GM12878 (cell line): ENCODE results near the gene SNURF. TPM values are rescaled to one million over a fixed set of nuclear protein-coding genes. Genes with fewer than 3 reads are reported as not detected.

Source experiments
- ATAC-seq: fragments of 200-7000 bp; cut with Tn5 transposase; 3 replicates; pipeline ENCODE4 v1.9.1; 2020; ENCODE audit warnings: mild to moderate bottlenecking, moderate library complexity
- BruUV-seq: library from RNA; stranded (reverse); fragments of 400-500 nt; replicated peaks from 2 replicates; lab custom pipeline; 2021; lab: Mats Ljungman, UMichigan
- CTCF ChIA-PET: fragments of 300-600 bp; sonication (Branson Sonifier 250); formaldehyde crosslinking; extraction: SDS; loops from one replicate; lab custom pipeline; 2021; ENCODE audit warnings: inconsistent platforms; lab: Yijun Ruan, JAX
- POLR2A ChIA-PET: fragments of 350-600 bp; formaldehyde crosslinking; extraction: SDS; loops from one replicate; lab custom pipeline; 2021; ENCODE audit warnings: inconsistent platforms; lab: Charles Lee
- RAD21 ChIA-PET: fragments of 300-600 bp; sonication (Branson Sonifier 250); formaldehyde crosslinking; loops from one replicate; lab custom pipeline; 2023; ENCODE audit warnings: antibody characterized with exemption; ENCODE audit not compliant: unreplicated experiment; lab: Charles Lee
- SMC1A ChIA-PET: fragments of 300-600 bp; sonication (Branson Sonifier 250); formaldehyde crosslinking; loops from one replicate; lab custom pipeline; 2023; ENCODE audit not compliant: unreplicated experiment, uncharacterized antibody; lab: Charles Lee
- DNase-seq: peaks from one replicate; pipeline ENCODE4 v3.0.0-alpha.2; 2011; ENCODE audit warnings: low read depth, low spot score
- FAIRE-seq: peaks from 3 replicates; lab custom pipeline; 2011; peaks lifted over from hg19 to GRCh38; lab: Jason Lieb, UNC
- H2AFZ ChIP-seq: 2 replicates; pipeline ENCODE4 v1.6.0; 2011; ENCODE audit warnings: low read depth, low read length, control low read depth; ENCODE audit not compliant: control insufficient read depth
- H3K27ac ChIP-seq: 2 replicates; pipeline ENCODE4 v1.5.1; 2011; ENCODE audit warnings: control low read depth; ENCODE audit not compliant: control insufficient read depth, insufficient read depth
- H3K27me3 ChIP-seq, 2 experiments: replicated peaks in 1 of 2; 2 replicates each; pipeline versions ENCODE4 v1.6.0 to v1.6.1; 2011; ENCODE audit warnings: low read length in 1 of 2; ENCODE audit not compliant: control insufficient read depth in 2 of 2, insufficient read depth in 2 of 2
- H3K36me3 ChIP-seq, 2 experiments: 2 replicates each; pipeline ENCODE4 v1.5.1; 2011; ENCODE audit warnings: low read length in 1 of 2; ENCODE audit not compliant: control insufficient read depth in 2 of 2, insufficient read depth in 2 of 2
- H3K4me1 ChIP-seq: 2 replicates; pipeline ENCODE4 v1.6.1; 2011; ENCODE audit warnings: mild to moderate bottlenecking, low read length, moderate library complexity, mixed read lengths; ENCODE audit not compliant: control insufficient read depth, insufficient read depth
- H3K4me2 ChIP-seq: 2 replicates; pipeline ENCODE4 v1.6.0; 2011; ENCODE audit warnings: control low read depth; ENCODE audit not compliant: control insufficient read depth, insufficient read depth
- H3K4me3 ChIP-seq: fragments of 200-600 bp; sonication (generic); 2 replicates; pipeline ENCODE4 v1.5.1; 2016
- H3K79me2 ChIP-seq: 2 replicates; pipeline ENCODE4 v1.6.0; 2011; ENCODE audit warnings: low read length; ENCODE audit not compliant: control insufficient read depth, insufficient read depth
- H3K9ac ChIP-seq: 2 replicates; pipeline ENCODE4 v1.8.0; 2011; ENCODE audit warnings: low read length, control low read depth, mixed read lengths; ENCODE audit not compliant: control insufficient read depth, insufficient read depth
- H3K9me3 ChIP-seq: replicated peaks from 3 replicates; pipeline ENCODE4 v1.5.1; 2011; ENCODE audit warnings: mild to moderate bottlenecking, low read length; ENCODE audit not compliant: control insufficient read depth, insufficient read depth
- H4K20me1 ChIP-seq: 2 replicates; pipeline ENCODE4 v1.6.0; 2011; ENCODE audit not compliant: control insufficient read depth, insufficient read depth
- ATF7 ChIP-seq: fragments of 450-650 bp; IDR thresholded peaks from 2 replicates; pipeline ENCODE4 v1.6.1; 2016; ENCODE audit warnings: low read depth, mild to moderate bottlenecking
- MXI1 ChIP-seq: fragments of 150-350 bp; IDR thresholded peaks from 2 replicates; pipeline ENCODE4 v1.6.1; 2011; ENCODE audit warnings: low read depth, mild to moderate bottlenecking, inconsistent platforms, low read length, improper control_type of control experiment
- NBN ChIP-seq: fragments of 450-650 bp; IDR thresholded peaks from 2 replicates; pipeline ENCODE4 v1.6.1; 2016
- NR2C1 ChIP-seq: fragments of 450-650 bp; IDR thresholded peaks from 2 replicates; pipeline ENCODE4 v1.6.1; 2017; ENCODE audit warnings: antibody characterized with exemption, mild to moderate bottlenecking, moderate library complexity
- POLR2A ChIP-seq: IDR thresholded peaks from 2 replicates; pipeline ENCODE4 v1.6.1; 2011; ENCODE audit warnings: low read depth, mild to moderate bottlenecking, low read length
- POU2F2 ChIP-seq: IDR thresholded peaks from 3 replicates; pipeline ENCODE4 v1.6.1; 2011; ENCODE audit warnings: low read depth, mild to moderate bottlenecking, low read length, borderline replicate concordance
- SREBF1 ChIP-seq: IDR thresholded peaks from 2 replicates; pipeline ENCODE4 v1.6.1; 2012; ENCODE audit warnings: mild to moderate bottlenecking, low read length
- STAT3 ChIP-seq: IDR thresholded peaks from 2 replicates; pipeline ENCODE4 v1.6.1; 2011; ENCODE audit warnings: low read depth, low read length, improper control_type of control experiment
- TCF3 ChIP-seq: IDR thresholded peaks from 2 replicates; pipeline ENCODE4 v1.6.1; 2012; ENCODE audit warnings: low read depth, mild to moderate bottlenecking, low read length, borderline replicate concordance; ENCODE audit not compliant: insufficient read depth
- YY1 ChIP-seq: IDR thresholded peaks from 2 replicates; pipeline ENCODE4 v1.6.1; 2011; ENCODE audit warnings: low read depth, mild to moderate bottlenecking, low read length
- ZNF24 ChIP-seq: fragments of 450-650 bp; IDR thresholded peaks from 2 replicates; pipeline ENCODE4 v1.6.1; 2017; ENCODE audit warnings: antibody characterized with exemption, mild to moderate bottlenecking
- WGBS: methylation state at CpG from one replicate; pipeline ENCODE4 v1.1.6; 2016; ENCODE audit warnings: low lambda C conversion rate; ENCODE audit not compliant: insufficient replicate concordance, insufficient coverage; ENCODE audit errors: missing lambda C conversion rate; 5-methylcytosine and 5-hydroxymethylcytosine counted together
- in situ Hi-C: fragments of 300-500 bp; cut with MboI; formaldehyde crosslinking; loops from 9 replicates; pipeline ENCODE4 v1.14.3; 2018; ENCODE audit warnings: mixed read lengths
- intact Hi-C: fragments of 100-400 bp; cut with micrococcal nuclease; formaldehyde crosslinking; loops from one replicate; pipeline ENCODE4 v1.14.2; 2022; ENCODE audit not compliant: unreplicated experiment
- polyA plus RNA-seq, 11 experiments: library from polyadenylated mRNA; depleted of rRNA in 4 of 11; unstranded in 6 of 11; stranded (reverse) in 5 of 11; fragments of >200 nt; fragmentation: Nextera tagmentation in 4 of 11; fragmentation: Illumina TruSeq in 1 of 11; extraction: Ambion mirVana in 4 of 11; extraction: Trizol in 1 of 11; gene quantifications; 1 replicate in 1 of 11; 2 replicates in 10 of 11; pipeline versions ENCODE4 v1.2.1 to v1.2.3, GENCODE V29; 2011 to 2016; ENCODE audit warnings: inconsistent platforms in 2 of 11, missing spikeins in 2 of 11, low read depth in 1 of 11
- total RNA-seq, 4 experiments: library from RNA; depleted of rRNA in 3 of 4; stranded (reverse); fragments of >200 nt in 3 of 4; fragmentation: Illumina TruSeq in 1 of 4; extraction: Trizol in 1 of 4; gene quantifications; 2 replicates each; pipeline versions ENCODE4 v1.2.1 to v1.2.3, GENCODE V29; 2013 to 2021
- TF ChIP-seq, protein P1 (sequence below): fragments of 450-650 bp; IDR thresholded peaks from 2 replicates; pipeline ENCODE4 v1.6.1; 2017; ENCODE audit warnings: mild to moderate bottlenecking

SNURF gene
- total and polyA plus RNA-seq, 10 of the 15 experiments (the other 5 are each of a cell fraction or from before 2014, with no cell fraction given) = 2.6 to 25.4 (median 8.9) TPM

DNA sequence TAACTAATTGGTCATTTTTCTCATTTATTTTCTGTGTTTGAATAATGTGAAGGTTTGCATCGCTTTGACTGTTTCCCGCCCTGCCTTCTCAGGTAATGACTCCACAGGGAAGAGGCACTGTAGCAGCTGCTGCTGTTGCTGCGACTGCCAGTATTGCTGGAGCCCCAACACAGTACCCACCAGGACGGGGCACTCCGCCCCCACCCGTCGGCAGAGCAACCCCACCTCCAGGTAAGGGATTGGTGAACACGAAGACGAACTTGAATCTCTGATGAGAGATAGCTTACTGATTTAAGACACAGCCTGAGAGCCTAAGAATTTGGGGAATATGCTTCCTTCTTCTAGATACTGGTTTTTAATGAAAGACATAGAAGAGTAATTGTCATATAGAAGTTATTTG is 22.9 kb downstream of the SNURF start:
- FAIRE-seq = no peak
- in situ Hi-C loops = no loop called here
- no TSS peak for BruUV-seq
- CTCF ChIA-PET = no interaction called here
- RAD21 ChIA-PET = no interaction called here
- ATAC-seq = no peak
- Histone ChIP-seq H3K9me3 (no peaks in the 10 kb centered on the region; the same call in 2 of the 3 replicates), H3K9ac (no peak overlapping the region), H3K4me1 (no peaks in the 10 kb centered on the region), H3K36me3 (peaks cover 0 to 3% of the 10 kb centered on the region in 2 experiments; a peak in 3 of 4 replicates), H3K4me3 (no peak overlapping the region), H3K27ac (no peak overlapping the region), H2AFZ (no peak overlapping the region), H3K4me2 (no peak overlapping the region), H4K20me1 (no peaks in the 10 kb centered on the region), H3K27me3 (no peaks in the 10 kb centered on the region), H3K79me2 (no peaks in the 10 kb centered on the region)
- 65% methylated on average over 9 of the region's 9 CpGs for whole genome bisulfite sequencing
- SMC1A ChIA-PET = no interaction called here
- POLR2A ChIA-PET = no interaction called here
- no peak for TF ChIP-seq MXI1
- TF ChIP-seq ATF7 = no peak
- no peak for TF ChIP-seq POLR2A
- TF ChIP-seq TCF3 = no peak
- TF ChIP-seq POU2F2 = no peak
- TF ChIP-seq STAT3 = no peak
- TF ChIP-seq YY1 = no peak
- no peak for TF ChIP-seq ZNF24
- no peak for TF ChIP-seq NBN
- no peak for TF ChIP-seq SREBF1
- TF ChIP-seq, protein P1, sequence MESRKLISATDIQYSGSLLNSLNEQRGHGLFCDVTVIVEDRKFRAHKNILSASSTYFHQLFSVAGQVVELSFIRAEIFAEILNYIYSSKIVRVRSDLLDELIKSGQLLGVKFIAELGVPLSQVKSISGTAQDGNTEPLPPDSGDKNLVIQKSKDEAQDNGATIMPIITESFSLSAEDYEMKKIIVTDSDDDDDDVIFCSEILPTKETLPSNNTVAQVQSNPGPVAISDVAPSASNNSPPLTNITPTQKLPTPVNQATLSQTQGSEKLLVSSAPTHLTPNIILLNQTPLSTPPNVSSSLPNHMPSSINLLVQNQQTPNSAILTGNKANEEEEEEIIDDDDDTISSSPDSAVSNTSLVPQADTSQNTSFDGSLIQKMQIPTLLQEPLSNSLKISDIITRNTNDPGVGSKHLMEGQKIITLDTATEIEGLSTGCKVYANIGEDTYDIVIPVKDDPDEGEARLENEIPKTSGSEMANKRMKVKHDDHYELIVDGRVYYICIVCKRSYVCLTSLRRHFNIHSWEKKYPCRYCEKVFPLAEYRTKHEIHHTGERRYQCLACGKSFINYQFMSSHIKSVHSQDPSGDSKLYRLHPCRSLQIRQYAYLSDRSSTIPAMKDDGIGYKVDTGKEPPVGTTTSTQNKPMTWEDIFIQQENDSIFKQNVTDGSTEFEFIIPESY = no peak
- no peak for TF ChIP-seq NR2C1
- DNase-seq = no peak
- intact Hi-C loops = no loop called here
